CD4-positive, alpha-beta memory T cell (primary cell): ENCODE results near the gene SPEM3. TPM values are rescaled to one million over a fixed set of nuclear protein-coding genes. Genes with fewer than 3 reads are reported as not detected.
A peak's percentile ranks its signal among the peaks of the same experiment; 100 is the strongest.

Source experiments
- CTCF ChIA-PET: fragments of 350-600 bp; sonication (Branson Sonifier 250); formaldehyde crosslinking; loops from one replicate; lab custom pipeline; 2021; ENCODE audit warnings: inconsistent platforms; ENCODE audit not compliant: partially characterized antibody; lab: Charles Lee
- POLR2A ChIA-PET: fragments of 350-600 bp; sonication (Branson Sonifier 250); formaldehyde crosslinking; loops from one replicate; lab custom pipeline; 2021; ENCODE audit not compliant: partially characterized antibody; lab: Charles Lee
- DNase-seq, 5 donors: peaks; one replicate each; pipeline versions ENCODE4 v3.0.0 to v3.0.0-alpha.2; 2020 to 2022; ENCODE audit warnings: mixed read lengths in 1 of 5
- H3K27ac ChIP-seq: one replicate; pipeline ENCODE4 v1.7.0; 2013; ENCODE audit warnings: low read depth, low read length
- H3K27me3 ChIP-seq: 2 replicates; pipeline ENCODE4 v1.7.0; 2013; ENCODE audit warnings: mild to moderate bottlenecking, low read length, moderate library complexity; ENCODE audit not compliant: insufficient read depth
- H3K36me3 ChIP-seq: 2 replicates; pipeline ENCODE4 v1.7.0; 2013; ENCODE audit warnings: mild to moderate bottlenecking, low read length, moderate library complexity; ENCODE audit not compliant: insufficient read depth
- H3K4me1 ChIP-seq: 2 replicates; pipeline ENCODE4 v1.7.0; 2013; ENCODE audit warnings: mild to moderate bottlenecking, low read length, moderate library complexity; ENCODE audit not compliant: insufficient read depth
- H3K4me3 ChIP-seq, 2 donors: one replicate each; pipeline ENCODE4 v1.7.0; 2013; ENCODE audit warnings: low read length in 2 of 2, mild to moderate bottlenecking in 1 of 2
- H3K9me3 ChIP-seq, 2 donors: one replicate each; pipeline ENCODE4 v1.7.0; 2013; ENCODE audit warnings: low read length in 2 of 2, control low read depth in 1 of 2; ENCODE audit not compliant: control insufficient read depth in 1 of 2
- H3K27ac Mint-ChIP-seq, 7 donors: one replicate each; pipeline ENCODE4 v1.8.0; 2020 to 2021; ENCODE audit warnings: mixed read lengths in 7 of 7, mild to moderate bottlenecking in 6 of 7, inconsistent platforms in 3 of 7, moderate library complexity in 3 of 7
- H3K27me3 Mint-ChIP-seq, 2 donors: one replicate each; pipeline ENCODE4 v1.8.0; 2020 to 2021; ENCODE audit warnings: mixed read lengths in 2 of 2
- H3K36me3 Mint-ChIP-seq, 2 donors: one replicate each; pipeline ENCODE4 v1.8.0; 2020 to 2021; ENCODE audit warnings: mixed read lengths in 2 of 2, inconsistent platforms in 1 of 2, mild to moderate bottlenecking in 1 of 2
- H3K4me1 Mint-ChIP-seq, 4 donors: one replicate each; pipeline ENCODE4 v1.8.0; 2020 to 2021; ENCODE audit warnings: mixed read lengths in 4 of 4, mild to moderate bottlenecking in 1 of 4
- H3K4me3 Mint-ChIP-seq, 8 donors: one replicate each; pipeline ENCODE4 v1.8.0; 2020 to 2021; ENCODE audit warnings: mixed read lengths in 8 of 8, mild to moderate bottlenecking in 7 of 8, moderate library complexity in 6 of 8, inconsistent platforms in 3 of 8
- H3K9me3 Mint-ChIP-seq, 8 donors: one replicate each; pipeline ENCODE4 v1.8.0; 2020 to 2021; ENCODE audit warnings: mixed read lengths in 8 of 8, mild to moderate bottlenecking in 5 of 8, inconsistent platforms in 3 of 8, moderate library complexity in 1 of 8
- intact Hi-C: fragments of 100-400 bp; cut with micrococcal nuclease; formaldehyde crosslinking; loops from one replicate; pipeline ENCODE4 v1.15.1; 2023
- polyA plus RNA-seq, 2 donors: library from polyadenylated mRNA; unstranded; fragments of 300-500 nt; fragmentation: Illumina TruSeq; gene quantifications; one replicate each; pipeline ENCODE4 v1.2.3, GENCODE V29; 2021
- total RNA-seq, 2 experiments: library from RNA; stranded (reverse); gene quantifications; one replicate each; pipeline ENCODE4 v1.2.3, GENCODE V29; 2021

The SPEM3 gene
- total and polyA plus RNA-seq, 4 experiments from 2014 or later, result not detected

GRCh38 chr17:7439462-7440112 is 10.9 kb downstream of the SPEM3 start, which contains the start of gene FGF11:
Gene FGF11 (plus strand): TSS chr17:7439512. CDS start chr17:7439621, 109 bp downstream.
- intact Hi-C loops, result no loop called here
- Histone ChIP-seq H3K4me1 (peaks cover 47% of the 10 kb centered on the region), H3K27ac (no peak within 1 kb of the TSS), H3K4me3 (peak within 1 kb of the TSS in 1 of 2 donors; percentile 41), H3K36me3 (no peaks in the 10 kb centered on the region), H3K27me3 (peaks cover 35% of the 10 kb centered on the region), H3K9me3 (no peaks in the 10 kb centered on the region)
- DNase-seq, result peak in 1 of 5 donors; percentile 33
- H3K27ac Mint-ChIP-seq, result peak within 1 kb of the TSS in 6 of 7 donors; percentile 36 to 98 (median 69)
- H3K4me1 Mint-ChIP-seq, result peaks cover 25 to 56% (median 38%) of the 10 kb centered on the region in 4 donors
- no peaks in the 10 kb centered on the region for H3K9me3 Mint-ChIP-seq
- peak within 1 kb of the TSS; percentile 57 to 91 (median 74) for H3K4me3 Mint-ChIP-seq
- peaks cover 5 to 9% of the 10 kb centered on the region in 2 donors for H3K36me3 Mint-ChIP-seq
- ChIA-PET POLR2A (interaction anchor here (0.8 to 9.3 kb wide), 7 partner anchors 16 to 150 kb away, joined by 3 to 176 read pairs (median 4); partner anchors contain the start of genes ACAP1, MPDU1, POLR2A and SLC35G6), CTCF (interaction anchor here (0.7 to 5.4 kb wide), 4 partner anchors 14 to 121 kb away, joined by 3 to 88 read pairs (median 8); partner anchors contain the start of genes KCTD11 and TMEM95)
- H3K27me3 Mint-ChIP-seq, result peaks cover 27 to 39% of the 10 kb centered on the region in 2 donors

GRCh38 chr17:7440113-7440833 is 11.6 kb downstream of the SPEM3 start:
- peak overlapping the region in 1 of 2 donors; percentile 41 for H3K4me3 ChIP-seq
- Mint-ChIP-seq H3K9me3 (no peaks in the 10 kb centered on the region), H3K4me1 (peaks cover 23 to 56% (median 36%) of the 10 kb centered on the region in 4 donors), H3K36me3 (peaks cover 5 to 7% of the 10 kb centered on the region in 2 donors), H3K4me3 (peak overlapping the region; percentile 48 to 91 (median 72)), H3K27ac (peak overlapping the region in 4 of 7 donors; percentile 13 to 81 (median 58)), H3K27me3 (peaks cover 27 to 43% of the 10 kb centered on the region in 2 donors)
- H3K27me3 ChIP-seq, result peaks cover 38% of the 10 kb centered on the region
- H3K4me1 ChIP-seq, result peaks cover 51% of the 10 kb centered on the region
- ChIA-PET POLR2A (interaction anchor here (0.8 to 9.3 kb wide), 8 partner anchors 16 to 149 kb away, joined by 3 to 176 read pairs (median 6); partner anchors contain the start of genes ACAP1, MPDU1, POLR2A and SENP3), CTCF (interaction anchor here (0.7 to 5.4 kb wide), 6 partner anchors 14 to 121 kb away, joined by 3 to 88 read pairs (median 6); partner anchors contain the start of genes KCTD11, SENP3 and TMEM95)
- no peak overlapping the region for H3K27ac ChIP-seq
- DNase-seq, result peak in 4 of 5 donors; percentile 19 to 54 (median 24)
- intact Hi-C loops, result no loop called here
- no peaks in the 10 kb centered on the region for H3K9me3 ChIP-seq
- no peaks in the 10 kb centered on the region for H3K36me3 ChIP-seq

GRCh38 chr17:7440834-7441195 is 12.2 kb downstream of the SPEM3 start:
- peaks cover 25 to 56% (median 40%) of the 10 kb centered on the region in 4 donors for H3K4me1 Mint-ChIP-seq
- peaks cover 55% of the 10 kb centered on the region for H3K4me1 ChIP-seq
- H3K4me3 Mint-ChIP-seq, result peak overlapping the region in 1 of 8 donors; percentile 75
- peak in 1 of 5 donors; percentile 43 for DNase-seq
- peaks cover 4 to 5% of the 10 kb centered on the region in 2 donors for H3K36me3 Mint-ChIP-seq
- no peak overlapping the region for H3K4me3 ChIP-seq
- CTCF ChIA-PET, result interaction anchor here (0.8 to 2.9 kb wide), 6 partner anchors 13 to 120 kb away, joined by 3 to 11 read pairs (median 4); partner anchors contain the start of genes NEURL4 and SENP3
- intact Hi-C loops, result no loop called here
- no peaks in the 10 kb centered on the region for H3K9me3 Mint-ChIP-seq
- H3K27me3 Mint-ChIP-seq, result peaks cover 33 to 49% of the 10 kb centered on the region in 2 donors
- no peaks in the 10 kb centered on the region for H3K36me3 ChIP-seq
- H3K27me3 ChIP-seq, result peaks cover 44% of the 10 kb centered on the region
- H3K27ac Mint-ChIP-seq, result no peak overlapping the region
- H3K9me3 ChIP-seq, result no peaks in the 10 kb centered on the region
- POLR2A ChIA-PET, result interaction anchor here (0.8 to 9.3 kb wide), 6 partner anchors 15 to 120 kb away, joined by 3 to 176 read pairs (median 48); partner anchors contain the start of genes ACAP1, POLR2A, SENP3 and SLC35G6
- H3K27ac ChIP-seq, result no peak overlapping the region

GRCh38 chr17:7441266-7441665 is 12.6 kb downstream of the SPEM3 start:
- intact Hi-C loops, result no loop called here
- H3K9me3 Mint-ChIP-seq, result no peaks in the 10 kb centered on the region
- peaks cover 55% of the 10 kb centered on the region for H3K4me1 ChIP-seq
- peak in 1 of 5 donors; percentile 7 for DNase-seq
- ChIA-PET CTCF (interaction anchor here (0.8 to 2.9 kb wide), 6 partner anchors 13 to 120 kb away, joined by 3 to 11 read pairs (median 4); partner anchors contain the start of genes NEURL4 and SENP3), POLR2A (interaction anchor here (0.7 to 9.3 kb wide), 6 partner anchors 15 to 120 kb away, joined by 3 to 176 read pairs (median 48); partner anchors contain the start of genes ACAP1, POLR2A, SENP3 and SLC35G6)
- peak overlapping the region in 1 of 8 donors; percentile 52 for H3K4me3 Mint-ChIP-seq
- H3K36me3 Mint-ChIP-seq, result peaks cover 2 to 5% of the 10 kb centered on the region in 2 donors
- H3K36me3 ChIP-seq, result no peaks in the 10 kb centered on the region
- no peak overlapping the region for H3K4me3 ChIP-seq
- H3K27me3 Mint-ChIP-seq, result peaks cover 35 to 51% of the 10 kb centered on the region in 2 donors
- no peaks in the 10 kb centered on the region for H3K9me3 ChIP-seq
- H3K27me3 ChIP-seq, result peaks cover 48% of the 10 kb centered on the region
- H3K4me1 Mint-ChIP-seq, result peaks cover 26 to 56% (median 40%) of the 10 kb centered on the region in 4 donors
- H3K27ac ChIP-seq, result no peak overlapping the region
- H3K27ac Mint-ChIP-seq, result peak overlapping the region in 1 of 7 donors; percentile 30

GRCh38 chr17:7442142-7442541 is 13.5 kb downstream of the SPEM3 start:
- peaks cover 24 to 51% (median 40%) of the 10 kb centered on the region in 4 donors for H3K4me1 Mint-ChIP-seq
- Histone ChIP-seq H3K36me3 (no peaks in the 10 kb centered on the region), H3K9me3 (no peaks in the 10 kb centered on the region), H3K27ac (no peak overlapping the region), H3K4me3 (no peak overlapping the region), H3K4me1 (peaks cover 55% of the 10 kb centered on the region), H3K27me3 (peaks cover 56% of the 10 kb centered on the region)
- ChIA-PET CTCF (interaction anchor here (1.4 to 2.9 kb wide), 3 partner anchors 12 to 119 kb away, joined by 4 to 11 read pairs (median 8); partner anchors contain the start of genes NEURL4 and SENP3), POLR2A (interaction anchor here (0.7 to 9.3 kb wide), 5 partner anchors 14 to 106 kb away, joined by 3 to 138 read pairs (median 6); partner anchors contain the start of genes ACAP1, SLC35G6 and ZBTB4)
- H3K4me3 Mint-ChIP-seq, result peak overlapping the region in 2 of 8 donors; percentile 17 to 30
- H3K36me3 Mint-ChIP-seq, result peaks cover 0 to 7% of the 10 kb centered on the region in 2 donors
- DNase-seq, result no peak
- H3K27ac Mint-ChIP-seq, result peak overlapping the region in 1 of 7 donors; percentile 30
- peaks cover 36 to 54% of the 10 kb centered on the region in 2 donors for H3K27me3 Mint-ChIP-seq
- H3K9me3 Mint-ChIP-seq, result no peaks in the 10 kb centered on the region
- intact Hi-C loops, result no loop called here
